GM18868 (cell line): ENCODE results near the gene NAGA.
A peak's percentile ranks its signal among the peaks of the same experiment; 100 is the strongest.
"Not testable (repeated sequence)": the region's sequence is repeated elsewhere in the genome, so short reads cannot be mapped to it uniquely, and the experiment has no call there.

Source experiments
- ATAC-seq: cut with Tn5 transposase; IDR thresholded peaks from one replicate; pipeline ENCODE4 v1.9.1; 2021; ENCODE audit warnings: mild to moderate bottlenecking, moderate library complexity; ENCODE audit not compliant: unreplicated experiment

Gene NAGA

GRCh38 chr22:42076764-42077485 lies 6.3 kb upstream of the NAGA start:
- ATAC-seq: no peak

GRCh38 chr22:42074846-42075676 lies 4.4 kb upstream of the NAGA start:
- ATAC-seq: no peak

DNA sequence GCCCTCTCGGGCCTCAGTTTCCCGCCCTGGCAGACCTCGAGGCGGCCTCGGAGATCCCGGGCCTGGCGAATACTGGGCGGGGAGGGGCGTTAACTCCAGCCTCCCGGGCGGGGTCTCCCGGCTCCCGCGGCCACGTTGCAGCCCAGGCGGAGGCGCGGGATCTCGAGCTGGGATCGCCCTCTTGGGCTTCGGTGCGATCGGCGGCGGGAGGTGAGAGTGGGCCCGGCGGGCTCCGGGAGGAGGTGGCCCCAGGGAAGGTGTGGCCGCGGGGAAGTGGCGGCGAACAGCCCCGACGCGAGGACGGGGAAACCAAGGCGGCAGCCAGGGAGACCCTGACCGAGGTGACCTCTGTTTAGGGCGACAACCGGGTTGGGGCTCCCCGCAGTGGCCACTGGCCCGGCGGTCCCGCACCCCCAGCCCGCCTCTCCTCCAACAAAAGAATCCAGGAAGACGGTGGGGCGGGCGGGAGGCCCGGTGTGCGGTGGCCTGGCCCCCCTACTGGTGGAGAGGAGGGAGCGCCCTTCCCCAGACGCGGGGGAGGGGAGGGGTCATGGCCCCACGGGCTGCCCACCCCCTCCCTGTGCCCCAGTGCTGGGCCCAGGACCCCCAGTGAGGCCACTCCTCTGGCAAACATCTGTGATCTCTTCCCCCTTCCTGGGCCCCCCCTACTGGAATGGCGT lies 3.7 kb upstream of the NAGA start, which contains the start of gene PHETA2:
TSS of gene PHETA2 (plus strand) at position 117 of the 680 bp plus-strand sequence. CDS start 3,046 bp downstream, outside the sequence.
- ATAC-seq: no peak

- no peak for ATAC-seq
These were observed 3.0 kb upstream of the NAGA start for GRCh38 chr22:42073621-42074041.

GRCh38 chr22:42072606-42073330 lies 2.2 kb upstream of the NAGA start:
- ATAC-seq: no peak

DNA sequence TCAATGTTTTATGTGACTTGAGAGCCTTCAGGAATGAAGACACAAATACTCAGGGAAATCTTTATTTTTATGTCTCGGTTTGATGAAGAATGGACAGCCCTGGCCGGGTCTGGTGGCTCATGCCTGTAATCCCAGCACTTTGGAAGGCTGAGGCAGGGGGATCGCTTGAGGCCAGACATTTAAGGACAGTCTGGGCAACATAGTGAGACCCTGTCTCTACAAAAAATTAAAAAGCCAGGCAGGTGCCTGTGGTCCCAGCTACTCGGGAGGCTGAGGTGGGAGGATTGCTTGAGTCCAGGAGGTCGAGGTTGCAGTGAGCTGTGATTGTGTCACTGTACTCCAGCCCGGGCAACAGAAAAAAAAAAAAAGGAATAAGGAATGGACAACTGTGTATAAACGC lies 896 bp upstream of the NAGA start:
- ATAC-seq: not testable (repeated sequence)

DNA sequence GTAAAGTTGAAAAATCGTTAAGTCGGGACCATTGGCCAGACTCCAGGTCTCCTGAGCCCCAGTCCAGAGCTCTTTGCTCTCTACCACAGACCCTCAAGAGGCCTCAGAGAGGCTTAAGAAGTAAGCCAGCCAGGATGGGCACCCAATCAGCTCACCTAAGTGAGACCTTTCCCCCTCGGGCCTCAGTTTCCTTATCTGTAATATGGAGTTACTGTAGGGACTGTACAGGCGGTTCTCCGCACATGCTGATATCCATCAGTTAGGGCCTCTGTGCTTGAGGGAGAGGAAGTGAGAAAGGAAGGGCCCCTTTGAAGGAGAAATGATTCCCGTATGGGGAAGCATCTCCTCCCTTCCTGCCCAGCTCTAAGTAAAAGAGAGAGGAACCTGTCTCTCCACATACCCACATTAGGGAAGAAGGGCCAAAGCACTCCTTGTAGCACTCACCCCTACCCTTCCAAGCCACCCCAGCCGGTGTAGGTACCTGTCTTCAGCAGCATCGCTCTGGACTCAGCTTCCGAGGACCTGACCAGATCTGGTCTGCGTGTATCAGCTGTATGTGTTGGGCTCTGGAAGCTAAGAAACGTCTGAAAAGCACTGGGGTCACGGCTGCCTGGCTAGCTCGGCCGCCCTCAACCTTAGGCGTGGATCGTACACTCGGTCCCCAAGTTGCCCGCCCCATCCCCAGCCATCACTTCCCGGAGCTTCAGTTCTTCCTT lies 653 bp downstream of the NAGA start:
- peak; percentile 17 for ATAC-seq

DNA sequence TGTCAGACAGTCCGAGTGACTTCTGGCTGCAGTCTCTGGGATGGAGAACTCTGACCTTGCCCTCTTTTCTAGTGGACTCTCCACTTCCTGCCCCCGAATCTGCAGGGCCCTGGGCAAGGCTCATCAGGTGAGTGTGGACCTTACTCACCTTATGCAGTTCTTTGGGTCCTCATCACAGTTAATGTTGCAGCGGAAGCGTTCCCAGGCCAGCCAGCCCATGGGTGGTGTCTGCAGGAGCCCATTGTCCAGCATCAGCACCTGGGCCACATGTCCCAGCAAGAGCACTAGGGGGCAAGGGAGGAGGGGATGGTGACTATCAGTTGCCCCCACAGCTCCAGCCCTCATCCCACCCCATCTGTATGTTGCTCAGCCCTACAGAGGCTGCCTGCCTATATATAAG lies 2.3 kb downstream of the NAGA start:
- ATAC-seq: no peak

DNA sequence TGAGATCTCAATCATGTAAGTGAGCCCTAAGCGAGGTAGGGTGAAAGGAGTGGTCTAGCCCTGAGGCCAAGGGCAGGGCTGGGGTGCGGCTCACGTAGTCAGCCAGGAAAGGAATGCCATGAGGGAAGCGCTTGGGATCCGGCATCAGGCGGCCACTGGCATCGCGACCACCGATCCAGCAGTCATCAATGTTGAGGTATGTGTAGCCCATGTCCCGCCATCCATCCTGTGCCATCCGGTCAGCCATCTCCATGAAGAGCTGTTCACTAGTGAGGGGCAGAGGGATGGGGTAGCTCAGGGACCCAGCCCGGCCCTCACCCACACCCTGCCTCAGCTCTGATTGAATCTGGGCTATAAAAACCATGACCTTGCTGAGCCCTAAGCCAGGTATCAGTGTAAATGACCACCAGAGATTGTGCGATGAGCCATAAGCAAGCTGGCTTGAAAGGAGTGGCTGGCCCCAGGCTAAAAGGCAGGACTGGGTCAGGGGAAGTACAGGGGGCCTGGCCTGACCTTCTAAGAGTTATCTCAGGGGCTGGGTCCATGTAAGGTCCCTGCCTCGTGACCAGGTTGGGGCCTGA lies 2.9 kb downstream of the NAGA start:
- ATAC-seq: no peak

- ATAC-seq: no peak
These were observed 3.7 kb downstream of the NAGA start for GRCh38 chr22:42066937-42067336.

DNA sequence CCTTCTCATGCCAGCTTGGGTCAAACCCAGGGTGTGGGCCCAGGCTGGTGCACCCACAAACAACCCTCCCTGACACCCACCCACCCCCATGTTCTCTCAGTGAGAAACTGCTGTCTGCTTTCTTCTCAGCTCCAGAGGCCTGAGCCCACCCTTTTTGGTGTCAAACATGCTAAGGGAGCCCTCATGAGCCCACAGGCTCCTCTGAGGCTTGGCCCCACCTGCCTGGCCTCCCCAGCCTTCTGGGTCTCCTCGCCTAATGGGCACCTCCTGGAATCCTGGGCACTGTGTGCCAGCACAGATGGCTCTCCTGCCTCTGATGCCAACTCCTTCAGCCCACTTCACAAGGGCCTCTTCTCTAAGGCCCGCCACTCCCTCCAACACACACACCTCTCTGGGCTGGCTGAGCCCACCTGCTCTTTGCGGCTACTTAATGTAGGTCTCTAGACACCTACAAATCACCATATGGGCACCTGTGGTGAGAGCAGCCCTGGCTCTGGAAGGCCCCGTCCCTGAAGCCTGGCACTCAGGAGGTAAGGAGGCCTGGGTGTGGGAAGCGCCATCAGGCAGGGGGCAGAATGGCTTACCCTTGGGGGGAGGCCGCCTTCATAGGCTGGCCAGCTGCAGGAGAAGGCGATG lies 4.4 kb downstream of the NAGA start:
- ATAC-seq: no peak

DNA sequence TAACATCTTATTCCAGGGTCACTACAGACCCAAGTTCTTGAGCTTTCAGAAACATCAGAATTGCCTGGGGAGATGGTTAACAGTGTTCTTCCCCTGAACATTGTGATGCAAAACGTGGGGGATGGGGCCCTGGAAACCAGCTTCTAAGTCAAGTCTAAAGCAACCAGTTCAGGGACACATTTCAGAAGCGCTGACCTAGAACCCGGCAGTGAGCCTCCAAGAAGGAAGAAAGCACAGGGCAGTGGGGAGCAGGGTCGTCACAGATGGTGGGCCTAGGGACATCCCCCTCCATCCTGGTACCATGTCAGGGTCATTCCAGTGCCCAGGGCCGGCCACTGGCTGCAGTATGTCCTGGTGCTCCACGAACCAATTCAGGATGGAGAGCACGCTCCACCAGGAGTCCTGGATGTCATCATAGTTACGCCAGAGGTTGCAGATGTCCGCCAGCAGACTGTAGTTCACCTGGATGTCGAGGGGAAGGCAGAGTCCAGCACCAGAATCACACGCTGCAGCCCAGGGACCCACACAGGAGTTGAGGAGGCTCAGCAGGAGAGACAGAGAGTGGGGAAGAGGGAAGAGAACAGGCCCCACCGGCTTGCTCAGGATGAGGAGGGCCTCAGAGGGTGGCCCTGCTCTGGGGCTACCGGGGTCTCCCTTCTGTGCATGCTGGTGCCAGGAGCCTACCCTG lies 5.0 kb downstream of the NAGA start:
- ATAC-seq: no peak

DNA sequence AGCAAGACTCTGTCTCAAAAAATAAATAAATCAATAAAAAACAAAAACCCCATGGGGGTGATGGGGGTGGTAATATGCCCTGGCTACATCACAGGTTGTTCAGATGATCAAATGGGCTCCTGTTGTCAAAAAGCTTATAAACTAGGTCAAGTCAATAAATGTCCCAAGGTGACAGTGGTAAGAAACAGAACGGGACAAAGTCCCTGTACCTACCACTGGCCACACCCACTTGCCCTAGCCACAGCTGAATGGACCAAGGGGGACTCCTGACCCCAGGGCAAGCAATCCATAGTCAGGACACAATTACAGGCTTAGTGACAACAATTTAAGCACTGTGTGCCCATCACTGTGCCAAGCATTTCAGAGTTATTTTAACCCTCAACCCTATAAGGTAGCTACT lies 6.0 kb downstream of the NAGA start:
- no peak for ATAC-seq

GRCh38 chr22:42062506-42063170 lies 8.0 kb downstream of the NAGA start:
- ATAC-seq: no peak

- ATAC-seq: no peak
These were observed 9.6 kb downstream of the NAGA start for GRCh38 chr22:42061041-42061440.

GRCh38 chr22:42060489-42060888 lies 10.1 kb downstream of the NAGA start:
- ATAC-seq: no peak

GRCh38 chr22:42056757-42057511 lies 13.7 kb downstream of the NAGA start:
- ATAC-seq: no peak

GRCh38 chr22:42052765-42053164 lies 17.8 kb downstream of the NAGA start:
- no peak for ATAC-seq
